Measurements from ENCODE around the gene RNF32. TPM values are rescaled to one million over a fixed set of nuclear protein-coding genes. Genes with fewer than 3 reads are reported as not detected.

The RNF32 gene
- 1 to 10 TPM in 2 of 4 donors, under 1 TPM in 2; 0.30 to 4.2 (median 1.5) TPM for total RNA-seq

DNA sequence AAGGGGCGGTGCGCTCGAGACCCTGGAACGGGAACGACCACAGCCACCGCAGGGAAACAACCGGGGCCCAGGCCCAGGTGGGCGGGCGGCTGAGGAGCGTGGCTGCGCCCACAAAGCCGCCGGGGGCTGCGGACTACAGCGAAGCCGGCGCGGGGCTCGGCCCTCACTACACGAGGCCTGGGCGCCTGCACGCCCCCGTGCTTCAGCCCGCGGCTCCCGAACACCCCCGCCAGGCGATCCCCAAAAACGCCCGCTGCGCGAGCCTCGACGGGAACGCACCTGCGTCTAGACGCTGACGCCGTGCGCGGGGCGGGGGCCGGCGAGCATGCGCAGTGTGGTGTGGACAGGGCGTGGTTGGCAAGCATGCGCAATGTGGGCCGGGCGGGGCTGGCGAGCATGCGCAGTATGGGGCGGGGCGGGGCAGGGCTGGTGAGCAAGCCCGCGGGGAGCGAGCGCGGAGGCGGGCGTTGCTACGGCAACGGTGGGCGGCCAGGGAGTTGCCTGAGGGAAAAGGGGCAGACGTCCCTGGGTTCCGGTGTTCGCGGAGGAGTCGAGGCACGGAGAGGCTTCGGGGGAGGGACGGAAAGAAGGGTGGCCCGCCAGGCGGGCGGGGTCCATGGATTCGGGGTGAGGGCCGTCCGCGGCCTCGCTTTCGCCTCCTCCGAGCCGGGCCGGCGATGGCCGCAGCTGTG, at the start of gene RNF32:
TSS of gene RNF32 (plus strand) at position 518 of the 692 bp plus-strand sequence. CDS start 3,104 bp downstream, outside the sequence.
- no peak for TF ChIP-seq POLR2A (IDR thresholded peaks at IDR 0.05)
- TF ChIP-seq, protein P1, sequence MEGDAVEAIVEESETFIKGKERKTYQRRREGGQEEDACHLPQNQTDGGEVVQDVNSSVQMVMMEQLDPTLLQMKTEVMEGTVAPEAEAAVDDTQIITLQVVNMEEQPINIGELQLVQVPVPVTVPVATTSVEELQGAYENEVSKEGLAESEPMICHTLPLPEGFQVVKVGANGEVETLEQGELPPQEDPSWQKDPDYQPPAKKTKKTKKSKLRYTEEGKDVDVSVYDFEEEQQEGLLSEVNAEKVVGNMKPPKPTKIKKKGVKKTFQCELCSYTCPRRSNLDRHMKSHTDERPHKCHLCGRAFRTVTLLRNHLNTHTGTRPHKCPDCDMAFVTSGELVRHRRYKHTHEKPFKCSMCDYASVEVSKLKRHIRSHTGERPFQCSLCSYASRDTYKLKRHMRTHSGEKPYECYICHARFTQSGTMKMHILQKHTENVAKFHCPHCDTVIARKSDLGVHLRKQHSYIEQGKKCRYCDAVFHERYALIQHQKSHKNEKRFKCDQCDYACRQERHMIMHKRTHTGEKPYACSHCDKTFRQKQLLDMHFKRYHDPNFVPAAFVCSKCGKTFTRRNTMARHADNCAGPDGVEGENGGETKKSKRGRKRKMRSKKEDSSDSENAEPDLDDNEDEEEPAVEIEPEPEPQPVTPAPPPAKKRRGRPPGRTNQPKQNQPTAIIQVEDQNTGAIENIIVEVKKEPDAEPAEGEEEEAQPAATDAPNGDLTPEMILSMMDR (IDR thresholded peaks at IDR 0.05), result no peak
- 2 to 5% methylated on average over 19 to 65 of the region's 85 CpGs for WGBS, 2 donors
- H3K4me3 ChIP-seq (ENCODE audit: low read depth, poor library complexity, severe bottlenecking), result peak within 1 kb of the TSS; percentile 64
- peak; percentile 85 to 98 for DNase-seq (ENCODE audit: low spot score in 2 of 2)
- intact Hi-C loops (cut with DNase I; ENCODE audit: low total_unique reads), result no loop called here

DNA sequence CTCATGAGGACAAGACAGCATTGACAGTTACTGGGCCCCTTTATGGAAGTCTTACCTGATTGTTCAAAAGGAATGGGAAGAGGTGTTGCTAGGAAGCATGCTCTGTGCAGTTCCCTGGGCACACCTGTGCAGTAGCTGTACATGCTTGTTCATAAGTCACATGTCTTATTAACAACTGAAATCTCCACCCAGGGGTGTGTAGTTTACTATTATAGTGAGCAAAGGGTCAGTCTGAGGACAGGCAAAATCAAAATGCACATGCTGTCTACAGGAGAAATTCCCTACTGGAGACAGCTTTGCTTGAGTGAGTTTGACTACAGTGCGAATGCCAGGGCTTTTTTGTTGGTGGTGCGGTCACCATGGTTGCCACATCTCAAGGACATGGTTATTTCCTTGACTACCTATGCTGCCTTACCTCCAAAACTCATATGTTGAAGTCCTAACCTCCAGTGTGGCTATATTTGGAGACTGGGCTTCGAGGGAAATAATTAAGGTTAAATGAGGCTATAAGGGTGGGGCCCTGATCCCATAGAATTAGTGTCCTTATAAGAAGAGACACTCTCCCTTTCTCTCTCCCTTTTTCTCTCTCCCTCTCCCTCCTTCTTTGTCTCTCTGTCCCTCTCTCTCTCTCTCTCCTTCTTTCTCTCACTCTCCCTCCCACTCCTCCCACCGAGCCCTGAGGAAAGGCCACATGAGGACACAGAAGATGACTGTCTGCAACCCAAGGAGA, 48.3 kb upstream of the RNF32 start:
- intact Hi-C loops (cut with DNase I; ENCODE audit: low total_unique reads), result no loop called here
- no peak for TF ChIP-seq POLR2A (IDR thresholded peaks at IDR 0.05)
- TF ChIP-seq, protein P1 (IDR thresholded peaks at IDR 0.05), result no peak
- WGBS, 2 donors, result 80 to 88% methylated on average over 4 of the region's 4 CpGs
- DNase-seq (ENCODE audit: low spot score in 2 of 2), result no peak
- no peak overlapping the region for H3K4me3 ChIP-seq (ENCODE audit: low read depth, poor library complexity, severe bottlenecking)

DNA sequence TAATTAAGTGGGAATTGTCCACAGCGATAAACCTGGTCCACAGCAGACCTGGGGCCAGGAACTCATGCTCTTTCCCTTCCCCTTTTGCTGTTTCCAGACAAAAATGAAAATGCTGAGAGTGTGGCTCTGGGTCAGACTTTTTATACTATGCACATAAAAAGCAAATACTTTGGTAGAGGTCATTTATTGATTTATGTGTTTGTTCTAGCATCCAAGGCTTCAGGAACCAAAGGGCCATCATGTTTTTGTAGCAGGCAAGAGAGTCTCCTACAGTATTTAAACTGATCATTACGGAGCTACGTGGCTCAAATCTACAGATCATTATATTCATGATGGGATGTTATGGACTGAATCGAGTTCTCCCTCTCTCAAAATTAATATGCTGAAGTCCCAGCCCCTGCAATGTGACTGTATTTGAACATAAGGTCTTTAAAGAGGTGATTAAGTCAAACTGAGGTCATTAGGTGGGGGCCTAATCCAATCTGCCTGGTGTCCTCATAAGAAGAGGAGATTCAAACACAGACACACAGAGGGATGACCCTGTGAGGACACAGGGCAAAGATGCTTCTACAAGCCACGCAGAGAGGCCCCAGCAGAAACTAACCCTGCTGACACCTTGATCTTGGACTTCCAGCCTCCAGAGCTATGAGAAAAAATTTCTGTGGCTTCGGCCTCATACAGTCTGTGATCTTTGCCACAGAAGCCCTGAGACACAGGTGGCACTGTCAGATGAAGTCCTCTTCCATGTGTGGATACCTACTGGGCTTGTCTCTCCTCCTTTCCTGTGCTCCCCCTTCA, 46.1 kb upstream of the RNF32 start:
- WGBS, 2 donors, result 90 to 92% methylated on average over 6 of the region's 6 CpGs
- intact Hi-C loops (cut with DNase I; ENCODE audit: low total_unique reads), result no loop called here
- TF ChIP-seq, protein P1 (IDR thresholded peaks at IDR 0.05), result no peak
- TF ChIP-seq POLR2A (IDR thresholded peaks at IDR 0.05), result no peak
- DNase-seq (ENCODE audit: low spot score in 2 of 2), result no peak
- H3K4me3 ChIP-seq (ENCODE audit: low read depth, poor library complexity, severe bottlenecking), result no peak overlapping the region

GRCh38 chr7:156600496-156600895, 40.1 kb upstream of the RNF32 start:
- TF ChIP-seq, protein P1 (IDR thresholded peaks at IDR 0.05), result no peak
- no peak for TF ChIP-seq POLR2A (IDR thresholded peaks at IDR 0.05)
- no peak overlapping the region for H3K4me3 ChIP-seq (ENCODE audit: low read depth, poor library complexity, severe bottlenecking)
- WGBS, 2 donors, result 83 to 88% methylated on average over 8 of the region's 8 CpGs
- DNase-seq (ENCODE audit: low spot score in 2 of 2), result no peak
- intact Hi-C loops (cut with DNase I; ENCODE audit: low total_unique reads), result no loop called here

GRCh38 chr7:156602283-156602682, 38.3 kb upstream of the RNF32 start:
- H3K4me3 ChIP-seq (ENCODE audit: low read depth, poor library complexity, severe bottlenecking), result no peak overlapping the region
- intact Hi-C loops (cut with DNase I; ENCODE audit: low total_unique reads), result no loop called here
- DNase-seq (ENCODE audit: low spot score in 2 of 2), result peak in 1 of 2 donors; percentile 23
- no peak for TF ChIP-seq POLR2A (IDR thresholded peaks at IDR 0.05)
- TF ChIP-seq, protein P1 (IDR thresholded peaks at IDR 0.05), result no peak
- 80 to 86% methylated on average over 4 of the region's 4 CpGs for WGBS, 2 donors
